AG08395 (cell line): ENCODE data around the gene HERC2.
"Not testable (repeated sequence)": the region's sequence is repeated elsewhere in the genome, so short reads cannot be mapped to it uniquely, and the experiment has no call there.

ENCODE experiments used
- DNase-seq: peaks from one replicate; pipeline ENCODE4 v3.0.0; 2012; ENCODE audit warnings: mixed read lengths, low spot score

The HERC2 gene, protein sequence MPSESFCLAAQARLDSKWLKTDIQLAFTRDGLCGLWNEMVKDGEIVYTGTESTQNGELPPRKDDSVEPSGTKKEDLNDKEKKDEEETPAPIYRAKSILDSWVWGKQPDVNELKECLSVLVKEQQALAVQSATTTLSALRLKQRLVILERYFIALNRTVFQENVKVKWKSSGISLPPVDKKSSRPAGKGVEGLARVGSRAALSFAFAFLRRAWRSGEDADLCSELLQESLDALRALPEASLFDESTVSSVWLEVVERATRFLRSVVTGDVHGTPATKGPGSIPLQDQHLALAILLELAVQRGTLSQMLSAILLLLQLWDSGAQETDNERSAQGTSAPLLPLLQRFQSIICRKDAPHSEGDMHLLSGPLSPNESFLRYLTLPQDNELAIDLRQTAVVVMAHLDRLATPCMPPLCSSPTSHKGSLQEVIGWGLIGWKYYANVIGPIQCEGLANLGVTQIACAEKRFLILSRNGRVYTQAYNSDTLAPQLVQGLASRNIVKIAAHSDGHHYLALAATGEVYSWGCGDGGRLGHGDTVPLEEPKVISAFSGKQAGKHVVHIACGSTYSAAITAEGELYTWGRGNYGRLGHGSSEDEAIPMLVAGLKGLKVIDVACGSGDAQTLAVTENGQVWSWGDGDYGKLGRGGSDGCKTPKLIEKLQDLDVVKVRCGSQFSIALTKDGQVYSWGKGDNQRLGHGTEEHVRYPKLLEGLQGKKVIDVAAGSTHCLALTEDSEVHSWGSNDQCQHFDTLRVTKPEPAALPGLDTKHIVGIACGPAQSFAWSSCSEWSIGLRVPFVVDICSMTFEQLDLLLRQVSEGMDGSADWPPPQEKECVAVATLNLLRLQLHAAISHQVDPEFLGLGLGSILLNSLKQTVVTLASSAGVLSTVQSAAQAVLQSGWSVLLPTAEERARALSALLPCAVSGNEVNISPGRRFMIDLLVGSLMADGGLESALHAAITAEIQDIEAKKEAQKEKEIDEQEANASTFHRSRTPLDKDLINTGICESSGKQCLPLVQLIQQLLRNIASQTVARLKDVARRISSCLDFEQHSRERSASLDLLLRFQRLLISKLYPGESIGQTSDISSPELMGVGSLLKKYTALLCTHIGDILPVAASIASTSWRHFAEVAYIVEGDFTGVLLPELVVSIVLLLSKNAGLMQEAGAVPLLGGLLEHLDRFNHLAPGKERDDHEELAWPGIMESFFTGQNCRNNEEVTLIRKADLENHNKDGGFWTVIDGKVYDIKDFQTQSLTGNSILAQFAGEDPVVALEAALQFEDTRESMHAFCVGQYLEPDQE (N-terminal part only)

GRCh38 chr15:28322129-28322588 is at the start of gene HERC2:
TSS of gene HERC2 (minus strand) at chr15:28322179. CDS start at chr15:28321433, 746 bp downstream.
- not testable (repeated sequence) for DNase-seq

GRCh38 chr15:28365502-28365901 is 43.5 kb upstream of the HERC2 start:
- DNase-seq: not testable (repeated sequence)

DNA sequence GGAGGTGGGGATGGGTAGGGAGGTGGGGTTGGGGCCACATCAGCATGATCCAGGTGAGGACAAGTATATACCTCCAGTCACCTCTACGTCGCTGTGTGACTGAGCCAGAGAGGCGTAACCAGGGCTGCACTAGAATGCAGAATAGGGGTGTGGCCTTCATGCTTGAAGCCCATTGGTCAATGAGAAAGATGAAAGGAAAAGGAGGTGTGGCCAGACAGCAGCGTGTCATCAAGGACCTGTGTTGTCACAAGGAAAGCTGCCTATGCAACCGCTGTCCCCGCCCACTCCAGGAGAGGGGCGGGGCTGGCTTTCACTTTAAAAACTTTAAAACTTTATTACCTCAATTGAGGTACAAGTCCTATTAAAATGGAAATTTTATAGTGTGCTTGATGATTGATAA is 36.0 kb upstream of the HERC2 start, which contains the start of gene GOLGA6L24:
Gene GOLGA6L24, minus strand, starts transcription at position 101 of the 400 bp plus-strand sequence. Its CDS starts 61 bp downstream, at position 40.
- DNase-seq: not testable (repeated sequence)

DNA sequence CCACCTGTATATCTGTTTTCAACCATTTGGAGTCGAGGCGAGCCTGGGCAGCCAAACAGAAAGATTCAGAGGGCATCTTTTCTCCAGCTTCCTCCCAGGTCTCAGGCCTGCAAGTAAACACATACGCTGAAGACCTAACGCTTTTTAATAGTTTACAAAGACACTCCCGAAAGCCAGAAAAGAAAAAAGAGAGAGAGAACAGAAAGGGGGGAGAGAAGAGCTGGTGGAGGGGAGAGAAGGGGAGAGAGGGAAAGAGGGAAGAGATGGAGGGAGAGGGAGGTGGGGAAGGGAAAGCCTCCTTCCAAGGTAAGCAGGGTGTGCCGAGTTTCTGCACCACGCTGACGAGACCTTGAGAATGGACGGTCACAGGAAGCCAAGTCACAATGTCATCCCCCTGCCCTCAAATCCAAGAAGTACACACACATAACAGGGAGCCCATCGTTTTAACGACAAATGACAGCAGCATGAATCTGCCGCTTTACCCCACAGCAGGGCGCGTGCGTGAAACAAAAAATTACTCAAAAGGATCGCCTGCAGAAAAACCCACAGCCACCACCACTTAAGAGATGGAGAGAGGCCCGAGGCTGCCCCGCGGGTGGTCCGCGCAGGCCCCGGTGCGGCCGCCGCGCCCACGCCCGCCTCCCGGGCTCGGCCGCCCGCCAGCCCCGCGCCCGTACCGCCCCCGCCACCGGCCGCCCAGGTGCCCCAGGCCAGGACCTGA is 461 bp downstream of the HERC2 start:
- not testable (repeated sequence) for DNase-seq

DNA sequence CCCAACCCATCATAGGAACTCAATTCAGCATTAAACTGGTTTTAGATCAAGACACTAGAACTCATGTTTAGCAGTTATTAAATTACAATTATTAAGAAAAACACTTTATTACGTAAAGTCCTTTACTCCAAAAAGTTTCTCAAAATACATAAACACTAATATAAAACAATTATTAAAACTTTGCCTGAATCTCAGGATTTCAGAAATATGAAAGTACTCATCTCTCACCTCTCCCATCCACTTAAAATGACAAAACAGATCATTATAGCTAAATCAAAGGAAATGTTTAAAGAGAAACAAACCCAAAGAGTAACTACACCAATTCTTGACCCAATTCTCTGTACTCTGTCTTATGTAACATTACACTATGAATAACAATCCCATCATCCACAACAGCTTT is 2.3 kb downstream of the HERC2 start:
- not testable (repeated sequence) for DNase-seq

DNA sequence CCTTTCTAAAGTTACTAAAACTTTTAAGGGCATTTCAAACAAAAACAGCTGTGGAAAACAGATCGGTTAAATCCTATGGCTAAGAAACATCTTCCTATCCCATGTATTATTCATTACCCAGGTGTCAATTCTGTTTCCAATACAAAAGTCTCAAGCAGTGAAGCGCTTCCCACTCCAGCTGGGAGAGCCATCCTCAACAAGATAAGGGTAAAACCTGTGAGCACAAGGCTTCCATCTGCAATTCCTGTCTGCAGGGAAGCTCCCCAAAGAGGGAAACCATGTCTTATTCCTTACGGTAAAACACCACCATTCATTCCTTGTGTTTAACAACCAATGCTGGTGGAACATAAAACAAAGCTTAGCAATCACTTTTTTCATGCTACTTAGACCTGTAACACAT is 3.2 kb downstream of the HERC2 start:
- not testable (repeated sequence) for DNase-seq

DNA sequence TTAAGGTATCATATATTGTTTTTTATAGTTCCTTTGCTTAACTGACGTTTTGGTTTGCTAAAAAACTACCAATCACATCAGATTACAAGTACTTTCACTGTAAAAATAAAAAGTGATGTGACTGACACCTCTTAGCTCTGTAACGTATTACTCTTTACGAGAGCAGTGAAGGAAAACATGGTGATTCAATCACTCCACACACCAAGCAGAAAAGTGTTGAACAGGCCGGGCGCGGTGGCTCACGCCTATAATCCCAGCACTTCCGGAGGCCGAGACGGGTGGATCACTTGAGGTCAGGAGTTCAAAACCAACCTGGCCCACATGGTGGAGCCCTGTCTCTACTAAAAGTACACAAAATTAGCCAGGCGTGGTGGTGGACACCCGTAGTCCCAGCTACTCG is 3.9 kb downstream of the HERC2 start:
- not testable (repeated sequence) for DNase-seq

DNA sequence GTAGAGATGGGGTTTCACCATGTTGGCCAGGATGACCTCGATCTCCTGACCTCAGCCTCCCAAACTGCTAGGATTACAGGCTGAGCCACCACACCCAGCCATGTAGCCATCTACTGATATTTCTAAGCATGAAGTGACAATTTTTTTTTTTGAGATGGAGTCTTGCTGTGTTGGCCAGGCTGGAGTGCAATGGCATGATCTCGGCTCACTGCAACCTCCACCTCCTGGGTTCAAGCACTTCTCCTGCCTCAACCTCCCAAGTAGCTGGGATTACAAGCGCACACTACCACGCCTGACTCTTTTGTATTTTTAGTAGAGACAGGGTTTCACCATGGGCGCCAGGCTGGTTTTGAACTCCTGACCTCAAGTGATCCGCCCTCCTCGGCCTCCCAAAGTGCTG is 5.0 kb downstream of the HERC2 start:
- not testable (repeated sequence) for DNase-seq

DNA sequence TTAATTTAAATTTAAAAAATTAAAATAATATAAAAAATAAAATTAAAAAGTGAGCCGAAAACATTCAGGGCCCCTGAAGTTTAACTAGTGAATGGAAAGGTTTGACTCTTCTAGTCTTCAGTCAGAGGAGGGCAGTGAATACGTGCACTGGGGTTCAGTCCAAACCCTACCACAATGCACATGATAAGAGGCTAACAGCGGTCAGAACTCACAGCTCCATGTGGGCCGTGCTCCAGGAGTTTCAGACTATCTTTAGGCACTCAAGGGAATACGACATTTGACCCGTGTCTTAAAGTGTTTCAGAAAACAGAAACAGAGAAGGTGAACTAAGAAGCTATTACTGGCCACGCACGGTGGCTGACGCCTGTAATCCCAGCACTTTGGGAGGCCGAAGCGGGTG is 11.5 kb downstream of the HERC2 start:
- DNase-seq: not testable (repeated sequence)

- not testable (repeated sequence) for DNase-seq
Observed at GRCh38 chr15:28308718-28309117, 13.3 kb downstream of the HERC2 start.

DNA sequence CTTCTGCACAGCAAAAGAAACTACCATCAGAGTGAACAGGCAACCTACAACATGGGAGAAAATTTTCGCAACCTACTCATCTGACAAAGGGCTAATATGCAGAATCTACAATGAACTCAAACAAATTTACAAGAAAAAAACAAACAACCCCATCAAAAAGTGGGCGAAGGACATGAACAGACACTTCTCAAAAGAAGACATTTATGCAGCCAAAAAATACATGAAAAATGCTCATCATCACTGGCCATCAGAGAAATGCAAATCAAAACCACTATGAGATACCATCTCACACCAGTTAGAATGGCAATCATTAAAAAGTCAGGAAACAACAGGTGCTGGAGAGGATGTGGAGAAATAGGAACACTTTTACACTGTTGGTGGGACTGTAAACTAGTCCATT is 16.3 kb downstream of the HERC2 start:
- not testable (repeated sequence) for DNase-seq

- not testable (repeated sequence) for DNase-seq
Observed at GRCh38 chr15:28297434-28297833, 24.5 kb downstream of the HERC2 start.

DNA sequence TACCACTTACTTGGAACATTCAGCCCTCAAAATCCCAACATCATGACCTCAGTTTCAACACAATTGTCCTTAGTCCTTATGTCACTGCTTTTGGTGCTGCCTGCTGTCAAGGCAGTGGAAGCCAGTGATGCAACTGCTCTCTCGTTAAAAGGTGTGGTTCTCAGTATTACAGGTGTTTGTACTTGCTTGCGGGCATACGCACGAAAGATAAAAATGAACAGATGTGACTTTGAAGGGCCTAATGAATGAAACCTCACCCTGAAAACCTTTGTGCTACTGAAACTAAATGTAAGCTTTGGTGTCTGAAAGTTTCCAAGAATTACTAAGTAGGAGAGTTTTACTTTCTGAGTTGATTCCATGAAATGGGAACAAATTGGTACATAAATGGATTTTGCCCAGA is 25.2 kb downstream of the HERC2 start:
- DNase-seq: not testable (repeated sequence)

DNA sequence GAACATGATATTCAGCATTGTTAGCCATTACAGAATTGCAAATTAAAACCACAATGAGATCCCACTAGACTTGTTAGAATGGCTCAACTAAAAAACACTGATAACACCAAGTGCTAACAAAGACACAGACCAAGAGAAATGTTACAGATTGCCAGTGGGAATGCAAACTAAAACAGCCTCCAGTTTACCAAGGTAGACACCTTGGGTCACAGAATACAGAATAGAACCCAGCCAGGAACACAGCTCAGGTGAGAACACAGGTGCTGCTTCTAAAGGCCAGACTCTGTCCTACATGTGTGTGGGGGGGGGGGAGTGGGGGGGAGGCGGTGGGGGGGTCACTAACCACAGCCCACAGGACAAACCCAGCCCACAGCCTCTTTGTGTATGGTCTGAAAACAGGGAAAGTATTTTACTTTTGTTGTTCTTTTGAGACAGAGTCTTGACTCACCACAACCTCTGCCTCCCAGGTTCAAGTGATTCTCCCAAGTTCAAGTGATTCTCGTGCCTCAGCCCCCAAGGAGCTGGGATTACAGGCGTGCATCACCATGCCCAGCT is 26.9 kb downstream of the HERC2 start:
- DNase-seq: not testable (repeated sequence)

GRCh38 chr15:28294560-28294959 is 27.4 kb downstream of the HERC2 start:
- DNase-seq: not testable (repeated sequence)

GRCh38 chr15:28289694-28290463 is 32.1 kb downstream of the HERC2 start:
- DNase-seq: no peak

DNA sequence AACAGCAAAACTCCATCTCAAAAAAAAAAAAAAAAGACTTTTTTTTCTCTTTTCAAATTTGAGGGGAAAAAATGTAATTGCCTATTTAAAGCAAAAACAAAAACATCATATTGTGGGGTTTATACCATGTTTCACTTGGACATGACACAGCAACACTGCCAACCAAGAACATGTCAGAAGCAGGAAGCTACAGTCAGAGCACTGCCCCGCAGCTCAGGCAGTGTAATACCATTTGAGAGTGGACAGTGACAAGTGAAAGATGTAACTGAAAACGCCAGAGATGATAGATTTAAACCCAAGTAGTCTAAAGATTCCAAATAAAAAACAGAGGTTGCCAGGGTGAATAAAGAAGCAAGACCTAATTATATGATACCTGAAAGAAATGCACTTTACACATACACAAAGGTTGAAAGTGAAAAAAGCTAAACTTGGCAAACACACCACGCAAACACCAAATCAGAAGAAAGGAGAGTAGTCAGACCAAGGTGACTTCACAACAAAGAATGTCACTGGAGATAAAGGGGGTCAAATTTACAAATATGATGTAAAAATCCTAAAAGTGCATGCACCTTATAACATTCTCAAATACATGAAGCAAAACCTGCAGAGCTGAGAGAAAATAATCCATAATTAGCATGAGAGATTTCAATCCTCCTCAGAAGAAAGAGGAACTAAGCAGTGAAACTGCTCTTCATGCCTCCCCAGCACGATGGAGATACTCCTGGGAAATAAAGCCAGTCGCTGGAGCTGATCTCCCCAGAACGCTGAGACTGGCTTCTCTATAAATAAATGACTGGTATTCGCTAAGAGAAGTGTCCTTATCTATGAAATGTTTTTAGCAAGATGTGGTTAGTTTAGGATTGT is 32.9 kb downstream of the HERC2 start:
- DNase-seq: not testable (repeated sequence)

- DNase-seq: not testable (repeated sequence)
Observed at GRCh38 chr15:28286659-28287058, 35.3 kb downstream of the HERC2 start.

- DNase-seq: no peak
Observed at GRCh38 chr15:28286031-28286430, 35.9 kb downstream of the HERC2 start.
